Mesodermal cell (in vitro differentiated cells): ENCODE data around the gene SIGLEC7. TPM values are rescaled to one million over a fixed set of nuclear protein-coding genes. Genes with fewer than 3 reads are reported as not detected.

Source experiments
- H3K27ac ChIP-seq: 2 replicates; pipeline ENCODE4 v1.7.0; 2013; ENCODE audit warnings: mild to moderate bottlenecking, low read depth, low read length, moderate library complexity; ENCODE audit not compliant: severe bottlenecking
- H3K36me3 ChIP-seq: 2 replicates; pipeline ENCODE4 v1.7.1; 2013; ENCODE audit warnings: mild to moderate bottlenecking, low read length, moderate library complexity; ENCODE audit not compliant: control insufficient read depth, insufficient read depth
- H3K4me1 ChIP-seq: one replicate; pipeline ENCODE4 v1.7.1; 2013; ENCODE audit warnings: mild to moderate bottlenecking, low read length; ENCODE audit not compliant: insufficient read depth, control insufficient read depth, poor library complexity, severe bottlenecking
- H3K4me3 ChIP-seq: 2 replicates; pipeline ENCODE4 v1.7.0; 2013; ENCODE audit warnings: low read length, control low read depth, mild to moderate bottlenecking; ENCODE audit not compliant: insufficient read depth, poor library complexity, severe bottlenecking; ENCODE audit errors: extremely low read depth
- H3K9me3 ChIP-seq: 2 replicates; pipeline ENCODE4 v1.7.1; 2013; ENCODE audit warnings: mild to moderate bottlenecking, low read length, moderate library complexity; ENCODE audit not compliant: control insufficient read depth
- WGBS, 2 experiments: methylation state at CpG; one replicate each; pipeline ENCODE4 v1.1.5; 2013; ENCODE audit warnings: missing lambda C conversion rate in 2 of 2; ENCODE audit not compliant: insufficient coverage in 2 of 2; 5-methylcytosine and 5-hydroxymethylcytosine counted together
- polyA plus RNA-seq, 2 experiments: library from polyadenylated mRNA; stranded (reverse); fragments of 50-300 nt; gene quantifications; one replicate each; pipeline ENCODE4 v1.2.3, GENCODE V29; 2013

Gene SIGLEC7
- polyA plus RNA-seq (2013, experiment 1 of 2), result 0.77 TPM
- polyA plus RNA-seq (2013, experiment 2 of 2), result not detected

DNA sequence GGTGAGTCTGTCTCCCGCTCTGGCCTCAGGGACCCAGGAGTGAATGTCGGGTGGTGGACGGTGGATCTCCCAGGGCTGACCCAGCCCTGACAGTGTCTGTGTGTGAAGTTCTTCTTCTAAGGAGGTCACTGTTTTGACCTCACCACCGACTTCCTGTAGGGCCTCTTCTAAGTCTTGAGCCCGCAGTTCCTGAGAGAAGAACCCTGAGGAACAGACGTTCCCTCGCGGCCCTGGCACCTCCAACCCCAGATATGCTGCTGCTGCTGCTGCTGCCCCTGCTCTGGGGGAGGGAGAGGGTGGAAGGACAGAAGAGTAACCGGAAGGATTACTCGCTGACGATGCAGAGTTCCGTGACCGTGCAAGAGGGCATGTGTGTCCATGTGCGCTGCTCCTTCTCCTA, at the start of gene SIGLEC7:
TSS of gene SIGLEC7 (plus strand) at position 183 of the 400 bp plus-strand sequence. CDS start at position 252, 69 bp downstream.
- no peaks in the 10 kb centered on the region for H3K9me3 ChIP-seq
- H3K4me1 ChIP-seq, result no peaks in the 10 kb centered on the region
- no peak within 1 kb of the TSS for H3K27ac ChIP-seq
- H3K4me3 ChIP-seq, result no peak within 1 kb of the TSS
- H3K36me3 ChIP-seq, result no peaks in the 10 kb centered on the region
- 90 to 91% methylated on average over 9 to 12 of the region's 14 CpGs for WGBS, 2 experiments

DNA sequence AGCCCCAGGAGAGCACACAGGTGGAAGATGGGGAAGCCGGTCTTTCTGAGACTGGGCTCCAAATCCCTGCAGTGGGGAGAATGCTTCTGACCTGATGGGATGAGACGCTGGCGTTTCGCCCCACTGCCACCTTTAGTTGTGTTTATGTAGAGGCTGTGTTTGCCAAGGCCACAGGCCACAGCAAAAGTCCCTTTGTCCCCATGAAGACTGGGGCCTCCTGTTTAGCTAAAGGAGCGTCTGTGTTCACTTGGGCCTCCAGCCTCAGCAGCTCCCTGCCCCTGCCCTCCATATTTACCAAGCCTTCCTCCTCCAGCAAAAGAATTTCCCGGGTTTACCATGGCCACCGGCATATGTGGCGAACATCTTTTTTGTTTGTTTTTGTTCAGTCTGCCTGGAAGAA, 49.0 kb upstream of the SIGLEC7 start:
- WGBS, 2 experiments, result 91% methylated on average over 6 to 8 of the region's 8 CpGs
- no peak overlapping the region for H3K4me3 ChIP-seq

DNA sequence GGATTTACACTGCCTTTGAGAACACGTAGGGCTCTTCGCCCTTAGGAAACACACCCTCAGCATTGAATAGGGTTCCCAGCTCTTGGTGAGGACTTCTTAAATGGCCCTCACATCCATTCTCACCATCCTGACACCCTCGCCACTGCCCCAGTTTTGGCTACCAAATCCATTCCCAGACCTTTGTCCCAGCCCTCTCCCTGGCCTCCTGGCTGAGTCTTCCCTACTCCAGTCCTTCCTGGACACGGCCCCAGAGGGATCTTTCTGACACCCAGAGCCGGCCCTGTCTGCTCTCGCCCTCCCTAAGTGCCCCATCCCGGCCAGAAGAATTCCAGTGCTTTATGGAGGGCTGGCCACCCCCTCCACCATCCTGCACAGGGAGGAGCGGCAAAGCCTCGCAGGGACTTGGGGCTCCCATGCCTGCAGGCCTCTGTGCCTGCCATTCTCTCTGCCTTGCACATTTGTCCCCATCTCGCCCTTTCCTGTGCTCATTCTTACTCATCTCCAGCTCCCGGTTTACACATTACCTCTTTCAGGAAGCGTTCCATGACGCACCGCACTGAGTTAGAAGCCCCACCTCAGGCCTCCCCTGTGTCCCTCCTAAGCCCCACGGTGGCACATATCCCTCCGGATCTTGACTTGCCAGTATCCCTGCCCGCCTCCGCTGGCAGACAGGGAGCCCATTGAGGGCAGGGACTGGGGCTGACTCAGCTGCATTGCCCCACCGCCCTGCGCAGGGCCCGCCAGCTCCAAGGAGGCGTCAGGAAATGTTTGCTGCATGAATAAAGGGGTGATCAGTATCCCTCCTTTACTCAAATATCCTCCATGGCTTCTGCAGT, 48.4 kb upstream of the SIGLEC7 start:
- no peaks in the 10 kb centered on the region for H3K4me1 ChIP-seq
- peaks cover 7% of the 10 kb centered on the region for H3K36me3 ChIP-seq
- WGBS, 2 experiments, result 83 to 84% methylated on average over 17 to 22 of the region's 22 CpGs
- H3K4me3 ChIP-seq, result no peak overlapping the region
- H3K27ac ChIP-seq, result no peak overlapping the region
- no peaks in the 10 kb centered on the region for H3K9me3 ChIP-seq

More for the DNA sequence above, 49.0 kb upstream of the SIGLEC7 start:
- H3K36me3 ChIP-seq, result peaks cover 4% of the 10 kb centered on the region
- no peaks in the 10 kb centered on the region for H3K4me1 ChIP-seq
- no peak overlapping the region for H3K27ac ChIP-seq
- H3K9me3 ChIP-seq, result no peaks in the 10 kb centered on the region

DNA sequence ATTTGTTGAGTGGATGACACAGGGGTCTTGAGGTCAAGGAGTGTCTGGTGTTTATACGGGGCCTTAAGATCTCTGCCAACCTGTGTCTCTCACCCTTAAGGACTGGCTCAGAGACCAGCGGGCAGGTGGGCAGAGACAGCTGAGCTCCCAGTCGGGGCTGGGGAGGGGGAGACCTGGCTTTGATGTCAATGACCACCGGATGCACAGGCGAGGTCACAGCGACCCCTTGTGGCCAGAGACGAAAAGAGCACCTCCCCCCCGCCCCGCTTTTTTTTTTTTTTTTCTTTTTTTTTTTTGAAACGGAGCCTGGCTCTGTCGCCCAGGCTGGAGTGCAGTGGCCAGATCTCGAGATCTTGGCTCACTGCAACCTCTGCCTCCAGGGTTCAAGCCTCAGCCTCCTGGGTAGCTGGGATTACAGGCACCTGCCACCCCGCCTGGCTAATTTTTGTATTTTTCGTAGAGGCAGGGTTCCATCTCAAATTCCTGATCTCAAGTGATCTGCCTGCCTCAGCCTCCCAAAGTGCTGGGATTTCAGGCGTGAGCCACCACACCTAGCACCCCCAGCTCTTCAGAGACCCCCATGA, 47.3 kb upstream of the SIGLEC7 start:
- Histone ChIP-seq H3K27ac (no peak overlapping the region), H3K36me3 (peaks cover 11% of the 10 kb centered on the region), H3K4me3 (no peak overlapping the region), H3K4me1 (no peaks in the 10 kb centered on the region), H3K9me3 (no peaks in the 10 kb centered on the region)
- WGBS, 2 experiments, result 12 to 34% methylated on average over 8 to 11 of the region's 15 CpGs

DNA sequence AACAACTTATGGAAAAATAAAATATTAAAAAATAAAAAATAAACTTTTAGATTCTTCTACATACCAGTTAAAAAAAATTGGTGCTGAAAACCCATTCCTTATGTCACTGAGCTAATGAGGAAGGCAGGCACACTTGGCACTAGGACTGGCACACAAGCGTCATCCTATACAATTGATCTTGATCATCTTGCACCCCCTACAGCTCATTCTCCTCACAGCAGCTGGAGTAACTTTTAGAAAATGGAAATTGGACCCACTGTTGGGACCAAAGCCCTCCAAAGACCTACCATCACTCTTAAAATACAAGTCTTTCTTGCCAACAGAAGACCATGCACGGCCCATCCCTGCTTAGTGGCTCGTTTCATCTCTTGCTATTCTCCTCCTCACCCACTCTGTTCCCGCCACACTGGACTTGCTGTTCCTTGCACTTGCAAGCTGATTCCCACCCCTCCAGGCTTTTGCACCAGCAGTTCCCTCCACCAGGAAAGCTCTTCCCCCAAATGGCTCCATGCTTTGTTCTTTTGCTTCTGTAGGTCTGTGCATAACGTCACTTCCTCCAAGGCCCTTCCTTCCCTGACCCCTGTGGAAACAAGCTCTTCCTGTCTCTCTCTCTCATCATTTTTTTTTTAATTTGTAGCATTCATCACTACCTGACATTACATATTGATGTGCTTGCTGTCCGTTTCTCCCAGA, 45.5 kb upstream of the SIGLEC7 start:
- Histone ChIP-seq H3K9me3 (no peaks in the 10 kb centered on the region), H3K4me3 (no peak overlapping the region), H3K4me1 (no peaks in the 10 kb centered on the region), H3K36me3 (peaks cover 16% of the 10 kb centered on the region), H3K27ac (no peak overlapping the region)
- 86 to 92% methylated on average over 5 to 6 of the region's 6 CpGs for WGBS, 2 experiments

DNA sequence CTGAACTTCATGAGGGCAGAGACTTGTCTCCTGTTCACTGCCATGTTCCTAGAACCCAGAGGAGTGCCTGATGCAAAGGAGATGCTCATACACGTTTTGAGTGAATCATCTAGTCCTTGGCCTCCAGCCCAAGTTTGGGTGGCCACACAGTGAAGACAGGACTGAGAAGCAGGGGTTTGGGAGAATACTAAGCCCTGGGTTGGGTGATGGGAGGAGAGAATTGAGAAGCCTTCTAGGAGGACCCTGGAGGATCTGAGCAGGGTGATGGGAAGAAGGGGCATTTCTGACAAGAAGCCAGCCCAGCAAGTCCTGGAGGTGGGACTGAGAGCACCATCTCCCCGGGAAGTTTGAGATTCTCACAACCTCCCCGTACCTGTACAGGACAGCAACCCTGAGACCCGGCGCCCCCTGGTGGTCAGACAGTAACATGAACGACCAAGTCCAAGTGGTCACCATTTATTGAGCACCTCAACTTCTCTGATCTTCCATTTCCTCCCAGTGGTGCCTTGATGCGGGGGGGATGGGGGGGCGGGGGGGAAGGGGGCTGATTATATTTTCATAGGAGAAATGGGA, 44.8 kb upstream of the SIGLEC7 start:
- H3K36me3 ChIP-seq, result peaks cover 18% of the 10 kb centered on the region
- no peaks in the 10 kb centered on the region for H3K9me3 ChIP-seq
- no peak overlapping the region for H3K4me3 ChIP-seq
- 23 to 33% methylated on average over 2 to 5 of the region's 8 CpGs for WGBS, 2 experiments
- no peaks in the 10 kb centered on the region for H3K4me1 ChIP-seq
- H3K27ac ChIP-seq, result no peak overlapping the region

DNA sequence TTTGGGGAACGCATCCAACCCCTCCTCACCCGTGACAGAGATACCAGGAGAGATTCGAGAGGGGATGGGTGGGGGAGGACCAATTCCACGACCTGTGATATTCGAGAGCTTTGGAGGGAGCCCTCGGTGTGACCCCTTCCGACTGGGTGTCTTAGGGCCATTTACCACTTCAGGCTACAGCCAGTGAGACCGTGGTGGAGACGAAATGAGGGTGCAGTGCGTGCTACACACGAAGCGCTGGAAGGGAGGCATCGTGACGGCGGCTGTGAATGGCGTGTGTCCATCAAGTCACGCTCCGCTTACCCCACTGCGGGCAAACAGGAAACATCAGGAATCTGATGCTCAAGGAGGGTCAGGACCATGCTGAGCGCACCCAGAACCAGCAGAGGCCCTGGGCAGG, 44.3 kb upstream of the SIGLEC7 start:
- H3K36me3 ChIP-seq, result peaks cover 24% of the 10 kb centered on the region
- H3K27ac ChIP-seq, result no peak overlapping the region
- H3K9me3 ChIP-seq, result no peaks in the 10 kb centered on the region
- no peaks in the 10 kb centered on the region for H3K4me1 ChIP-seq
- no peak overlapping the region for H3K4me3 ChIP-seq
- 88 to 90% methylated on average over 18 of the region's 20 CpGs for WGBS, 2 experiments

DNA sequence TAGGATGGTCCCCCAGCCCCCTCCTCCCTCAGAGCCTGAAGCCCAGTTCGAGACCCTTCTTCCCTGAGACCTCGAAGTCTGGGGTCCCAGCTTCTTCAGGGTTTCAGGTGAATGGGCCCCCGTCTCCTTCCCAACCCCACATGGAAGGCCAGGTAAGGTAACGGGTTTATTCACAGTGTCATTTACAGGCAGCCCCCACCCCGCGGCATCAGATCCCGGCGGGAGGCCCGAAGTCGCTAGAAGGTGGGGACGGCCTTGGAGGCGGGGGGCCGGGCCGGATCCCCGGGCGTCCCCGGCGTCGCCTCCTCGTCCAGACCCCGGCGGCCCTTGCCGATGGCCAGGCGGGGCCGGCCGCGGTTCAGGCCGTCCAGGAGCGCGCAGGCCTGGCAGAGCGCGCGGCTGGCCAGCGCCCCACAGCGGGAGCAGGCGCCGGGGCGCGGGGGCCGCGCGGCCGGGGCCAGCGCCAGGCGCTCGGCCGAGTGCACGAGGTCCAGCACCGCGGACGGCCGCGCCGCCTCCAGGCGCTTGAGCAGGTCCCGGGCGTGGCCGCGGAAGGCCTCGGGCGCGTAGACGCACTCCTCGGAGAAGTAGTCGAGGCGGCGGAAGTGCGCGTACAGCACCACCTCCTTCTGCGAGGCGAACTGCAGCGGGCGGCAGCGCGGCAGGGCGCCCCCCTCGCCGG, 43.6 kb upstream of the SIGLEC7 start:
- no peak overlapping the region for H3K27ac ChIP-seq
- peaks cover 31% of the 10 kb centered on the region for H3K36me3 ChIP-seq
- H3K4me3 ChIP-seq, result no peak overlapping the region
- WGBS, 2 experiments, result 96 to 97% methylated on average over 77 to 78 of the region's 78 CpGs
- H3K4me1 ChIP-seq, result no peaks in the 10 kb centered on the region
- no peaks in the 10 kb centered on the region for H3K9me3 ChIP-seq

DNA sequence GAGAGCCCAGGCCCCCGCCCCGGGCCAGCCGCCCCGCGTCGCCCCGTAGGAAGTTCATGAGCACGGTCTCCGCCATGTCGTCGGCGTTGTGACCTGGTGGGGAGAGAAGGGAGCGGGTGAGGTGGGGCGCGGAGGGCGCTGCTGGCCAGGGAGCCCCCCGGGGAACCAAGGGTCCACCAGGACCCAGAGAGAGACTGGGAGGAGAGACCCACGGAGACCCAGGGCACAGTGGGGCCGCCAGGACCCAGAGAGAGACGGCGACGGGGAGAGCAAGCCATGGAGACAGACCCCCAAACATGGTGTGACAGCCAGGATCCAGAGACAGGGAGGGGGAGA, 43.1 kb upstream of the SIGLEC7 start:
- Histone ChIP-seq H3K4me3 (no peak overlapping the region), H3K36me3 (peaks cover 35% of the 10 kb centered on the region), H3K4me1 (no peaks in the 10 kb centered on the region), H3K9me3 (no peaks in the 10 kb centered on the region), H3K27ac (no peak overlapping the region)
- 92 to 94% methylated on average over 22 of the region's 22 CpGs for WGBS, 2 experiments

DNA sequence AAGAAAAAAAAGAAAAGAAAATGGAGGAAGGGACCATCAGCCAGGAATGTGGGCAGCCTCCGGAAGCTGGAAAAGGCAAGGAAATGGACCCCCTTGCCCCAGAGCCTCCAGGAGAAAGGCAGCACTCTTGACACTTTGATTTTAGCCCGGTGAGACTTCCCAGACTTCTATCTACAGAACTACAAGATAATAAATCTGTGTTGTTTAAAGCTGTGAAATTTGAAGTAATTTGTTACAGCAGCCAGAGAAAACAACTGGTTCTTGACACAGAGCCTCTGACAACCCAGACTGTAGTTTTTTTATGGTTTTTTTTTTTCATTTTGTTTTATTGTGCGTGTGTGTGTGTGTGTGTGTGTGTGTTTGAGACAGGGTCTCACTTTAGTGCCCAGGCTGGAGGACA, 41.5 kb upstream of the SIGLEC7 start:
- Histone ChIP-seq H3K4me3 (no peak overlapping the region), H3K9me3 (no peaks in the 10 kb centered on the region), H3K27ac (no peak overlapping the region), H3K36me3 (peaks cover 35% of the 10 kb centered on the region), H3K4me1 (no peaks in the 10 kb centered on the region)
- 88% methylated on average over 1 of the region's 3 CpGs; no CpG with 5 or more reads in 1 of the 2 experiments for WGBS, 2 experiments
